Mesendoderm (in vitro differentiated cells): ENCODE measurements around the gene PHB1. TPM values are rescaled to one million over a fixed set of nuclear protein-coding genes. Genes with fewer than 3 reads are reported as not detected.

Source experiments
- DNase-seq: peaks from one replicate; pipeline ENCODE4 v3.0.0; 2013
- H2AK5ac ChIP-seq: 2 replicates; pipeline ENCODE4 v1.6.1; 2013; ENCODE audit warnings: low read length, inconsistent platforms
- H2BK120ac ChIP-seq: 2 replicates; pipeline ENCODE4 v1.6.1; 2013; ENCODE audit warnings: low read depth, mild to moderate bottlenecking, low read length, moderate library complexity, mixed read lengths
- H2BK15ac ChIP-seq: replicated peaks from 2 replicates; pipeline ENCODE4 v1.6.1; 2013; ENCODE audit warnings: low read depth, mild to moderate bottlenecking, moderate library complexity
- H2BK5ac ChIP-seq: 2 replicates; pipeline ENCODE4 v1.6.1; 2013; ENCODE audit warnings: low read length, inconsistent platforms
- H3K18ac ChIP-seq: 2 replicates; pipeline ENCODE4 v1.6.1; 2013; ENCODE audit warnings: mild to moderate bottlenecking, low read length, mixed read lengths
- H3K23ac ChIP-seq: one replicate; pipeline ENCODE4 v1.6.1; 2013; ENCODE audit warnings: low read length
- H3K27ac ChIP-seq: 2 replicates; pipeline ENCODE4 v1.5.1; 2013; ENCODE audit warnings: low read depth, mild to moderate bottlenecking, inconsistent platforms, low read length, moderate library complexity
- H3K27me3 ChIP-seq: 2 replicates; pipeline ENCODE4 v1.6.1; 2013; ENCODE audit warnings: low read length, control low read depth, mild to moderate bottlenecking, inconsistent platforms; ENCODE audit not compliant: insufficient read depth, poor library complexity
- H3K36me3 ChIP-seq: 2 replicates; pipeline ENCODE4 v1.6.1; 2013; ENCODE audit warnings: low read length, inconsistent platforms; ENCODE audit not compliant: control insufficient read depth, insufficient read depth
- H3K4ac ChIP-seq: one replicate; pipeline ENCODE4 v1.6.1; 2013; ENCODE audit warnings: low read depth, mild to moderate bottlenecking, low read length, moderate library complexity
- H3K4me1 ChIP-seq: 2 replicates; pipeline ENCODE4 v1.6.1; 2013; ENCODE audit warnings: low read depth, low read length, inconsistent platforms; ENCODE audit not compliant: control insufficient read depth
- H3K4me2 ChIP-seq: 2 replicates; pipeline ENCODE4 v1.6.1; 2013; ENCODE audit warnings: low read length
- H3K4me3 ChIP-seq: 2 replicates; pipeline ENCODE4 v1.5.1; 2013; ENCODE audit warnings: mild to moderate bottlenecking, low read length
- H3K56ac ChIP-seq: one replicate; pipeline ENCODE4 v1.6.1; 2013; ENCODE audit warnings: low read length
- H3K79me1 ChIP-seq: 2 replicates; pipeline ENCODE4 v1.6.1; 2013; ENCODE audit warnings: low read length, inconsistent platforms
- H3K79me2 ChIP-seq: 2 replicates; pipeline ENCODE4 v1.6.1; 2013; ENCODE audit warnings: mild to moderate bottlenecking, low read length; ENCODE audit not compliant: control insufficient read depth, insufficient read depth
- H3K9ac ChIP-seq: 2 replicates; pipeline ENCODE4 v1.6.1; 2013; ENCODE audit warnings: low read length, inconsistent platforms
- H4K5ac ChIP-seq: one replicate; pipeline ENCODE4 v1.6.1; 2013; ENCODE audit warnings: low read length
- H4K8ac ChIP-seq: one replicate; pipeline ENCODE4 v1.6.1; 2013; ENCODE audit warnings: low read depth, mild to moderate bottlenecking, control low read depth, low read length, moderate library complexity
- WGBS: extraction: QIAGEN DNeasy Blood & Tissue Kit; methylation state at CpG from one replicate; pipeline ENCODE4 v1.1.7; 2013; ENCODE audit warnings: low lambda C conversion rate, missing lambda C conversion rate; ENCODE audit not compliant: insufficient coverage; ENCODE audit errors: extremely low coverage; 5-methylcytosine and 5-hydroxymethylcytosine counted together
- small RNA-seq: library from polyadenylated mRNA; stranded (forward); fragments of <200 nt; extraction: miRNeasy Mini kit (QIAGEN cat#:217004); gene quantifications from one replicate; pipeline ENCODE3, GENCODE V24; 2013; ENCODE audit not compliant: insufficient read depth

PHB1 gene

DNA sequence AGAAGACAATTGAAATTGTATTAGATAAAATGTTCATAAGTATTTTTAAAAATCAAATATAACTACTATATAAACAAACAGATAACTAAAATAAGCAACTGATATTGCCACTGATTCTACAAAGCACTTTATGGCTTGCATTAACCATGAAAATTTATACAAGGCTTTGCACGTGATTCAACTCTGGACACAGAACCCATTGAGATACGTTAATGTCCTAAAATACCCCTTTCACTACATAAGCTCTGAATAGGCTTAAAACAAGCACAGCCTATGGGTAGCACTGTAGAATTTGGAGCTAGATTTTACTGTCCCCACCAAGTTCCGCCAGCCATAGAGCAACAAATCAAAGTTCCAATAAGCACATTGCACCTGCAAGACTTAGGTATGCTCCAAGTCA is 57.2 kb downstream of the PHB1 start:
- Histone ChIP-seq H3K27ac (no peak overlapping the region), H3K23ac (no peak overlapping the region), H3K9ac (no peak overlapping the region), H4K5ac (no peak overlapping the region), H3K36me3 (no peaks in the 10 kb centered on the region), H4K8ac (no peak overlapping the region), H3K4me2 (no peak overlapping the region), H2BK15ac (no peak overlapping the region), H3K4me3 (no peak overlapping the region), H3K79me1 (peaks cover 16% of the 10 kb centered on the region), H3K4ac (no peak overlapping the region), H3K4me1 (no peaks in the 10 kb centered on the region), H3K56ac (no peak overlapping the region), H2AK5ac (no peak overlapping the region), H3K18ac (no peak overlapping the region), H3K27me3 (no peaks in the 10 kb centered on the region), H2BK120ac (no peak overlapping the region), H2BK5ac (no peak overlapping the region), H3K79me2 (peaks cover 28% of the 10 kb centered on the region)
- no peak for DNase-seq
- no CpG with 5 or more reads among the region's 3 CpGs for WGBS

DNA sequence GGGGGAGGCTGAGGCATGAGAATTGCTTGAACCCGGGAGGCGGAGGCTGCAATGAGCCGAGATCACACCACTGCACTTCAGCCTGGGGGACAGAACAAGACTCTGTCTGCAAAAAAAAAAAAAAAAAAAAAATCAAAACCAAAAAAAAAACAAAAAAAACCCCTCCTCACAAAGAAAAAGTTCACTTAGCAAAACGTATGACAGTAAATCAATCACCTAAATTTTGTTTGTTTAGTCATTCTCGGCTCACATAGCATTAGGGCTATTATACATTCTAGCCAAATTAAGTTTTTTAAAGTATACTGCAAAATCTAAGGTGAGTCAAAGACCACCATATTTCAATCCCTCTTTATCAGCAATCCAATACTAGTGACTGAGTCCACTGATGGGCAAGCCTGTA is 58.4 kb downstream of the PHB1 start:
- DNase-seq = no peak
- Histone ChIP-seq H4K8ac (no peak overlapping the region), H4K5ac (no peak overlapping the region), H3K27ac (no peak overlapping the region), H2BK120ac (no peak overlapping the region), H3K23ac (no peak overlapping the region), H3K4me2 (no peak overlapping the region), H2AK5ac (no peak overlapping the region), H3K4me1 (no peaks in the 10 kb centered on the region), H3K56ac (no peak overlapping the region), H2BK5ac (no peak overlapping the region), H3K27me3 (no peaks in the 10 kb centered on the region), H3K18ac (no peak overlapping the region), H3K79me1 (peaks cover 18% of the 10 kb centered on the region), H2BK15ac (no peak overlapping the region), H3K4me3 (no peak overlapping the region), H3K36me3 (no peaks in the 10 kb centered on the region), H3K79me2 (peaks cover 30% of the 10 kb centered on the region), H3K4ac (no peak overlapping the region), H3K9ac (no peak overlapping the region)
- no CpG with 5 or more reads among the region's 5 CpGs for WGBS

Small RNA genes within 50 kb of the gene (small RNA-seq; reads per million reads assigned to genes)
- gene RF00019 = not detected
